ENCODE results near the gene HMGA1.

The HMGA1 gene

DNA sequence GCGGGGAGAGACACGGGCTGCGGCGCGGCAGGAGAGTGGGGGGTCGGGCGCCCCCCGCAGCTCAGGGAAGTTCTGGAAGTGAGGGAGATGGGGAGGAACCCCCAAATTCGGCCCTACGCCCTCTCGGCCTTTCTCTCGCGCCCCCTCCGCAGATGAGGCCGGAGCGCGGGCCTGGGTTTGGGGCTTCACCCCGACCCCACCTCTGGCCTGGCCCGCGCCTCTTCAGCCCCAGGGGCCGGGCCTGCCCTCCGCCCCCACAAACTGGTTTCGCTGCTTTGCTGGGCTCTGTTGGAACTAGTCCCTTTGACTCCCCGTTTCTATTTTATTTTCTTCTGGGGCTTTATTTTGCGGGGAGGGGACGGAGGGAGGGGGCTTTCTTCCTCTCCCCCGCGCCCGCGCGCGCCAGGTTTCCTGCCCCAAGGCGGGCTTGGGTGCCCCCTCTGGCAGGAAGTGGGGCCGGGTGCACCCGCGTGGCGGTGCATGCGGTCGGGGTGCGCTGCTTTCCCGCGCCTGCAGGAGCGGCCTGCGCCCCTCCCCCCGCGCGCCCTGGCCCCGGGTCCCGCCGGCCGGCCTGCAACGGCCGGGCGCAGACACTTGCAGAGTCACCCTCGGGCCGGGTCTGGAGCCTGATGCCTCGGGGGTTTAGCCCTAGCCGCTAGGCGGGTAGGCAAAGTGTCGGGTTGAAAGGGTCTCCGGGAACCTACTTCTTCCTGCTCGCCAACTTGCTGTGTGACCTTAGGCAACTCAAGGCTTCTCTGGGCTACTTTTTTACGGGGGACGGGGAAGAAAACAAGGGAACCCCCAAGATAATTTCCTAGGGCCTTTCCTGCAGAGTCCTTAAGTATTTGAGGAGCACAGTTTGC, 1.3 kb downstream of the HMGA1 start:
- TF ChIP-seq, protein P1, sequence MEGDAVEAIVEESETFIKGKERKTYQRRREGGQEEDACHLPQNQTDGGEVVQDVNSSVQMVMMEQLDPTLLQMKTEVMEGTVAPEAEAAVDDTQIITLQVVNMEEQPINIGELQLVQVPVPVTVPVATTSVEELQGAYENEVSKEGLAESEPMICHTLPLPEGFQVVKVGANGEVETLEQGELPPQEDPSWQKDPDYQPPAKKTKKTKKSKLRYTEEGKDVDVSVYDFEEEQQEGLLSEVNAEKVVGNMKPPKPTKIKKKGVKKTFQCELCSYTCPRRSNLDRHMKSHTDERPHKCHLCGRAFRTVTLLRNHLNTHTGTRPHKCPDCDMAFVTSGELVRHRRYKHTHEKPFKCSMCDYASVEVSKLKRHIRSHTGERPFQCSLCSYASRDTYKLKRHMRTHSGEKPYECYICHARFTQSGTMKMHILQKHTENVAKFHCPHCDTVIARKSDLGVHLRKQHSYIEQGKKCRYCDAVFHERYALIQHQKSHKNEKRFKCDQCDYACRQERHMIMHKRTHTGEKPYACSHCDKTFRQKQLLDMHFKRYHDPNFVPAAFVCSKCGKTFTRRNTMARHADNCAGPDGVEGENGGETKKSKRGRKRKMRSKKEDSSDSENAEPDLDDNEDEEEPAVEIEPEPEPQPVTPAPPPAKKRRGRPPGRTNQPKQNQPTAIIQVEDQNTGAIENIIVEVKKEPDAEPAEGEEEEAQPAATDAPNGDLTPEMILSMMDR (conservative IDR thresholded peaks at IDR 0.05), result peak; percentile 27
- TF ChIP-seq ZFX (IDR thresholded peaks at IDR 0.05), result peak; percentile 87
- H3K27ac ChIP-seq, result peak overlapping the region; percentile 97

- peak overlapping the region; percentile 97 for H3K27ac ChIP-seq
- TF ChIP-seq ZFX (IDR thresholded peaks at IDR 0.05), result no peak
Measured at GRCh38 chr6:34238585-34239499, 2.2 kb downstream of the HMGA1 start.

DNA sequence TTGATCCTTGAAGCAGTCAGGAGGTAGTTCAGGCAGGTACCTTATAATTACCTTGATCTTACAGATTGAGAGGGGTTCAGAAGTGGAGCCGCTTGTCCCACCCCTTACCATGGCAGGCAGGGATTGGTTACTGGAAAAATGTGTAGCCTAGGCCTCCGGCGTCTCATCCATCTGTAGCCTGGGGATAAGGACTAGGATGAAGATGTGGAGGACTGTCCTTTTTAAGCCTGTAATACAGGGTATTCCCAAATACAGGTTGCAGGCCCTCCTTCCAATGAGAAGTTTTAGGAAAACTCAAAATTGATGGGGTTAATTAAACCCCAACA, 2.8 kb downstream of the HMGA1 start:
- H3K27ac ChIP-seq, result no peak overlapping the region
- TF ChIP-seq, protein P1 (conservative IDR thresholded peaks at IDR 0.05), result no peak
- TF ChIP-seq ZFX (IDR thresholded peaks at IDR 0.05), result no peak

DNA sequence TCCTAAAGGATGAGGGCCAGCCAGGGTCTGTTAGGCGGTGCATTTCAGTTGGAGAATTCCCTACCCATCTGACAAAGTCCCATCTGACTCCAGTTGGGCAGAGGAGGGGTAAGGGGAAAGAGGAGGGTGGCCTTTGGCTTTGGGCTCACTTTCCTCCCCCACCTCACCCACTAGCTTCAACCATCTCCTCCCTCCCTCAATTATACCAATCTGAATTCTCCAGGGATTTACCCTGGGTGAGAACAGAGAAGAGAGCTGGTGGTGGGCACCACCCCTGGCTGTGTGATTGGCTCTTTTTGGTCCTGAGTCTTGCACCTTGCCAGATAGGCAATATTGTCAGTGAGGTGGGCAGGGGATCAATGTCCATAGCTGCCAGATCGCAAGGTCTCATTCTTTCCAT, 3.2 kb downstream of the HMGA1 start:
- no peak overlapping the region for H3K27ac ChIP-seq
- TF ChIP-seq ZFX (IDR thresholded peaks at IDR 0.05), result no peak
- TF ChIP-seq, protein P1 (conservative IDR thresholded peaks at IDR 0.05), result no peak

DNA sequence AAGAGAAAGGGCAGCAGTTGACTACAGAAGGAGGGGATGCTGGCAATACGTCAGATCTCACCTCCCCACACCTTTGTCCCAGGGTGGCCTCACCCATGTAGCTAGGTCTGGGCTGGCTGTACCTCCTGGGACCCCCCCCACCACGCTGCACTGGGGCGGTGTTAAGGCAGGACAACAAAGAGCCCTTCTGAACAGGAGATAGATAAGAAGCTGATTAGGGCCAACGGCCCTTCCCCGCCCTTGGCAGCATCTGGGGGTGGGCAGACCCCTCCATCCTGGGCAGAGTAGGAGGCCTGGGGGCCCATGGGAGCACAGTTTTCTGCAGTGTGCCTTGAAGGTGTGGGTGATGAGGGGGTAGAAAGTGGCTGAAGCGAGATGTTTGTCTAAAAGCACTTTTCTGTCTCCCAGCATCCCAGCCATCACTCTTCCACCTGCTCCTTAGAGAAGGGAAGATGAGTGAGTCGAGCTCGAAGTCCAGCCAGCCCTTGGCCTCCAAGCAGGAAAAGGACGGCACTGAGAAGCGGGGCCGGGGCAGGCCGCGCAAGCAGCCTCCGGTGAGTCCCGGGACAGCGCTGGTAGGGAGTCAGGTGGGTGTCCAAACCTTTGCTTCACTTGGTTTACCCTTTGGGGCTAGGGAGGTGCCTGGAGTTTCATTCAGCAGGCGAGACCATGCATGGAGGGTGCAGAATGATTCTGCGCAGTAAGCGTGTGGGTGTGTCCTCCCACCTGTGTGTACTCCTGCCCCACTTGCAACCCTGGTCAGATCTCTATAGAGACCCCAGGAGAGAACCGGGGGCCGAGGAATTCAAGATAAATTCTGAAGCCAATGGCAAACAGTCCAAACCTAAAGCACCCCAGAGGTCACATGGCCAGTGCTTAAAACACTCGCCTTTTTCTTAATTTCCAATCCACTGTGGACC, 3.9 kb downstream of the HMGA1 start:
- TF ChIP-seq, protein P1 (conservative IDR thresholded peaks at IDR 0.05), result no peak
- TF ChIP-seq ZFX (IDR thresholded peaks at IDR 0.05), result no peak
- H3K27ac ChIP-seq, result no peak overlapping the region

DNA sequence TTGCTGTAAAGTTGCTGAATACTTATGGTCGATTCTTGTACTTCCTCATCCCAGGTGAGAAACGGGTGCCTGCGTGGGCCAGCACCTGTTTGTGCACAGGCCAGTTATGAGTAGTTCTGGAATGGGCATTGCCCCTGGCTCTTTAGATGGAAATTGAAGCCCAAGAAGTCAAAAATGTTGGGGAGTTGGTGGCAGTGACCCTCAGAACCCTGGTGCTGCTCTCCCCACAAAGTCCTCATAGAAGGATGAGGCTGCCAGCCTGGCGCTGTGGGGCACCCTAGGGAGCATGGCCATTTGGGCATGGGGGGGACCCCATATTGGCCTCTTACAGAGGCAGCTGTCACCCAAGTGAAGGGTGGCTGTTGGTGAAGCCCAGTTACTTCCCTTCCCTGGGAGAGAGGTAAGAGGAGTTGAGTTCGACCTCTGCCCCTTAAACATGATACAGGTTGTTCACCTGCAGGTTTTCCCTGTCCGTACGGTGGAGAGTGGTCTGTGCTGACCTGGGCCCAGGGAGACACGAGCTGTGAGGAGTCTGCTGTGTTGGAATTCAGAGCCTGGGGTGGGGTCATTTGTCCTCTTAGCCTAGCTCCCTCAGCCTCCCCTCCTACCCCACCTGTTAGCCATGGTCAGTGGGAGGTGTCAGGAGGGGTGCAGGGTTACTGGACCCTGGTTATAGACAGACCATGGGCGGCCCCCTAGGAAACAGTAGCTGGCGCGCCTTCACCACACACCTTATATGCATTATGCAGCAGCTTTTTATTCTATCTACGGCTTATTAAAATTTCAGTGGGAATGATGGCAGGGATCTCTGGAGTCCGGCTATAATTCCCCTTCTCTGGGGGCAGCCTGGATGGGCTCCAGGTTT, 4.9 kb downstream of the HMGA1 start:
- no peak overlapping the region for H3K27ac ChIP-seq
- TF ChIP-seq ZFX (IDR thresholded peaks at IDR 0.05), result no peak
- TF ChIP-seq, protein P1 (conservative IDR thresholded peaks at IDR 0.05), result no peak

All from C4-2B (cell line).